ENCODE results near the gene NT5C2.

- TF ChIP-seq CTCF (IDR thresholded peaks at IDR 0.05) (no peak), POLR2A (IDR thresholded peaks at IDR 0.05) (no peak)
These were observed 37.5 kb downstream of the NT5C2 start for GRCh38 chr10:103155471-103156085.
